ENCODE results near the gene ALG9.
"Not testable (repeated sequence)": the region's sequence is repeated elsewhere in the genome, so short reads cannot be mapped to it uniquely, and the experiment has no call there.

ALG9 gene

DNA sequence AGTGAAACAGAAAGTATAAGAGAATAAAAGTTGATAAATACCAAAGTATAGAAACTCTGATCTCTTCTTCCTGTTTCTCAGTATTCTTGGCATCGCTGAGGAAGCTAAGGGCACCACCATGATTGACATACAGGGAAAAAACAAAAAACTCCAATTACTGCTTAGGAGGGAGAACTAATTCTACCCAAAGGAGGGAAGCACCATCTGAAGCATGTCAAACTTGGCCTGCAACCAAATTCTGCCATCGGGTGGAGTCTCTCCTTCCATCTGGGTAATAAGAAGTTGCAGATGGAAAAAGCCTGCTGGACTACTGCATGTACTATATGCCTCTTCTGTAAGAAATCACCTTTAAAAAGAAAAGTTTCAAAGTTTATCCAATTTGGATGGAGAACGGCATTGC, 74.7 kb downstream of the ALG9 start:
- no peak for DNase-seq (ENCODE audit: low read depth in 3 of 3)

DNA sequence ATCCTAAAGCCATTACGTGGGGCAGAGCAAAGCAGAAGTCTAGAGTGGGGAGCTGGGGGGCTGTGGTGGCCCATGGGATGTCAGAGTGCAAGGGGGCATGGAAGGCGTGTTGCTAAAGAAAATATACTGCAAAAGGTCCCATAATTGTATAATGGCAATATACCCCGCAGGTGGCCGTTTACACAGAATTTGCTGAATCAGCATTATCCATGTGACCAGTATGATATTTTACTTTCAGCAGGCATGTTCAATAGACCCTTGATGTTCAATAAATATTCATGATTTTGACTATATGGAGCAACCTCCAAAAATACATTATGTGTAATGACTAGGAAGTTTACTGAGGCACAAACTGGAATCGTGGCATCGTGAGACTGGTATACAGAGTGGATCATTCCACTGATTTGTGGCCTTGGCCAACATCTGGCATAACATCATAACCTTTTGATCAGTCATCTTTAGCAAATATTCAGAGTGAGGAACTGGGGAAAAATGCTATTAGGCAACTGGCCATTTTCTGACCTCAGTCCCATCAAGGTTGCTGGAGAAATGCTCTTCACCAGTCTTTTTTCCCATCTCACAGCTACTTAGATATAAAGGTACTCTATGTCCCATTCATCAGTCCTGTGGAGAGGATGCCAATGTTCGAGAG, 75.9 kb downstream of the ALG9 start:
- no peak for DNase-seq (ENCODE audit: low read depth in 3 of 3)

DNA sequence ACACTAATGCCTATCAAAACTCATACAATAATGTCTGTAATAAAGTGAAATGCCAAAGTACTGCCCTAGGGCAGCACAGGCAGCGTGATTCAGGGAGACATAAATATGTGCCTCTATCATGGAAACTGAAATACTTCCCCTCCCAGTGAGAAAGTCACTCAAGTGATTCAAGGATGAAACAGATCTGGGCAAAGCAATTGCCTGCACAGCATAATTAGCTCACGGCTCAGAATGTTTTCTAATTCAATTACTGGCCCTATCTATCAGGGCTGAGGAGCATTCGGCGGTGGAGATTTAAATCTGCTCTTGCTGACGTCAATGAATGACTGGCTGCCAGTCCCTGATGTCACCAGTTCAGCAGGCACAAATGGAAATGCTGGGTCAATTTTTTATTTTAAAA, 77.5 kb downstream of the ALG9 start:
- DNase-seq (ENCODE audit: low read depth in 3 of 3), result no peak

DNA sequence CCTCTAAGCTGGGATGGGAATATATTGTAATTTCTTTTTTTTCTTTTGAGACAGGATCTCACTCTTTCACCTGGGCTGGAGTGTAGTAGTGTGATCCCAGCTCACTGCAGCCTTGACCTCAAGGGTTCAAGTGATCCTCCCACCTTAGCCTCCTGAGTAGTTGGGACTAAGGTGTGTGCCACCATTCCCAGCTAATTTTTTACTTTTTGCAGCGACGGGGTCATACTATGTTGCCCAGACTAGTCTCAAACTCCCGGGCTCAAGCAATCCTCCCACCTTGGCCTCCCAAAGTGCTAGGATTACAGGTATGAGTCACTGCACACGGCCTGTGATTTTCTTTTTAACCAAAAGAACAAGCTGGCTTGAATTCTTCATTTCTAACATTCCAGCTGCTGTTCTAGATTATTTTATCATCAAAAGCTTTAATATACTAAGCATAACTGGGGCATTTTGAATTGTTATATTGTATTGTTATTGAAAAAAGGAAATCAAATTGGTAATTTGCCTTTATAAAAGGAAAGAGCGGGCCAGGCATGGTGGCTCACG, 78.4 kb downstream of the ALG9 start:
- no peak for DNase-seq (ENCODE audit: low read depth in 3 of 3)

DNA sequence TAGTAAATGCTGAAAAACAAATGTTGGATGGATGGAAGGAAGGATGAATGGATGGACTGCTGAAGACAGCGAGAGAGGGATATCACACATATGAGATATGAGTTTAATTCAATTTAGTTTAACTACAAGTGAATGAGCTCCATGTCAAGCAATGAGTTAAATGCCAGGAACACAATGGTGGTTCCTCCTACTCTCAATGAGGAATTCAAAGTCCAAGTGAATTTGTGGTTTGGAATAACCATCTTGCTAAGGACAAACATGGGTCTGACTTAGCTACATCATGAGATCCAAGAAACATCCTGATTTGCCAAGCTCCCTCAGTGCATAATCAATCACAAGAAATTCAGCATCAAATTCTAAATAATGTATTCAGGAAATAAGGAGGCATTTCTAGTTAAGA, 79.1 kb downstream of the ALG9 start:
- no peak for DNase-seq (ENCODE audit: low read depth in 3 of 3)

DNA sequence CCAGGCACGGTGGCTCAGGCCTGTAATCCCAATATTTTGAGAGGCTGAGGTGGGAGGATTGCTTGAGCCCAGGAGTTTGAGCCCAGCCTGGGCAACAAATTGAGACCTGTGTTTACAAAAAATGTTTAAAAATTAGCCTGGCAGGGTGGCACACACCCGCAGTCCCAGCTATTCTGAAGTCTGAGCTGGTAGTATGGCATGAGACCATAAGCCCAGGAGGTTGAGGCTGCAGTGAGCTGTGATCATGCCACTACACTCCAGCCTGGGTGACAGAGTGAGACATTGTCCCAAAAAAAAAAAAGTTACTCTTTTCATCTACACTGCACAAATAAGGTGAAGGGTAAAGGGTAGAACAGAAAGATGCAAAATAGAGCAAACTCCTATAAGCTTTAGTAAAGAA, 82.9 kb downstream of the ALG9 start:
- DNase-seq (ENCODE audit: low read depth in 3 of 3), result no peak

DNA sequence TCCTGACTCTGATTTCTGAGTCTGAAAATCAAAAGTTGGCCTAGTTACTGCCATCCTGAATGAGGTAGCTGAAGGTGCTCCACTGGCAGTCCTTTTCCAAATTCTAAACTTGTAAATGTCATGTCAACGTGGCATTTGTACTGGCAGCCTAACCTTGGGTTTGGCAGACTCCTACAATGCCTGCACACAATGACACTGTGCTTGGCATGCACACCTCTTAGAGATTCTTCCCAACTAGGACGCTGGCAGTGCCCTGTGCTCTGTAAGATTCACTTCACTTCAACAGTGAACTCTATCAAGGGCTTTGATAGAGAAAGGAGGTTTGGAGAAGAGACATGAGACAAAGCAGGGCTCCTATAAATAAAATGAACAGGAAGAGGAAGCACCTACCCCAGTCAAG, 83.3 kb downstream of the ALG9 start:
- DNase-seq (ENCODE audit: low read depth in 3 of 3), result no peak

DNA sequence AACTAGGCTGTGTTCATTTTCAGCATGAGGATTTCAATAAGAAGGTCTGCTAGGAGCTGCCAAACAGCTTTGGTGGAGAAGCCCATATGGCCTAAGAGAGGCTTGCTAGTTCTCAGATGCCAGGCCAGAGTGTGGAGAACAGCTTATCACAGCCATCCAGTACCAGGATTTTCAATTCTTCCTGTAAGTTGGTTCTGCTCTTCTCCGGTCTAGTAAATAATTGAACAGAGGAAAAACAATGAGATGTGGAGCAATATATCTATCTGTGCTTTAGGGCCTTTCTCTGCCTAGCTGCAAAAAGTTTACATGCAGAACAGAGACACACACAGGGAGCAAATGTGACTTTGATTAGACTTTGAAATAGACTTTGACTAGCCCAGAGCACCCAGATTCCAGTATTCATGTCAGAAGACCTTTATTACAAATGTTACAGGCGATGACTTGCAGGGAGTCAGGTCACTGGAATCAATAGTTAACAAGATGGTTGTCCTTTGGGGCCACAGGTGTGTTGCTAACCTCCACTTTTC, 85.4 kb downstream of the ALG9 start:
- DNase-seq (ENCODE audit: low read depth in 3 of 3), result no peak

DNA sequence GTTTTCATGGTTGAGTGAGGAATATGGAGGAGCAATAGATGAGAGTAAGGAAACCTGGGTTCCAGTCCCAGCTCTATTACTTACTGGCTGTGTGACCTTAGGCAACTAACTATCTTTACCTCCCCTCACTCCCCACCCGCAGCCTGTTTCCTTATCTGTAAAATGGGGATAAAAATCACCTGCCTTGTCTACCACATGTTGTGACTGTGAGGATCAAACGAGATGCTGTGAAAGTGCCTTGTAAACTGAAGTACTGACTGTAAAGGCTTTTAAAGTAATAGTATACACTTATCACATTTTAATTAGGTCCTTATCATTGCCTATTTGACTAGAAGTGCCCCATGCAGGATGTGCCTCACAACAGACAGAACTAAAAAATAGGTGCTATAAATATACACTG, 86.3 kb downstream of the ALG9 start:
- DNase-seq (ENCODE audit: low read depth in 3 of 3), result no peak

DNA sequence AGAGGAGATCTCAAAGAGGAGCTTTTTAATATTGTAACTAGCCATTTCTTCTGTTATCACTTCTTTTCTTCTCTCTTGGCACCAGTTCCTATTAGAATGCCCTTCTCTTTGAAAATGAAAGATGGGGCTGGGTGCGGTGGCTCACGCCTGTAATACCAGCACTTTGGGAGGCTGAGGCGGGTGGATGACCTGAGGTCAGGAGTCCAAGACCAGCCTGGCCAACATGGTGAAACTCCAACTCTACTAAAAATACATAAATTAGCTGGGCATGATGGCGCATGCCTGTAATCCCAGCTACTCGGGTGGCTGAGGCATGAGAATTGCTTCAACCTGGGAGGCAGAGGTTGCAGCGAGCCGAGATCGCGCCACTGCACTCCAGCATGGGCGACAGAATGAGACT, 87.1 kb downstream of the ALG9 start:
- DNase-seq (ENCODE audit: low read depth in 3 of 3), result not testable (repeated sequence)

DNA sequence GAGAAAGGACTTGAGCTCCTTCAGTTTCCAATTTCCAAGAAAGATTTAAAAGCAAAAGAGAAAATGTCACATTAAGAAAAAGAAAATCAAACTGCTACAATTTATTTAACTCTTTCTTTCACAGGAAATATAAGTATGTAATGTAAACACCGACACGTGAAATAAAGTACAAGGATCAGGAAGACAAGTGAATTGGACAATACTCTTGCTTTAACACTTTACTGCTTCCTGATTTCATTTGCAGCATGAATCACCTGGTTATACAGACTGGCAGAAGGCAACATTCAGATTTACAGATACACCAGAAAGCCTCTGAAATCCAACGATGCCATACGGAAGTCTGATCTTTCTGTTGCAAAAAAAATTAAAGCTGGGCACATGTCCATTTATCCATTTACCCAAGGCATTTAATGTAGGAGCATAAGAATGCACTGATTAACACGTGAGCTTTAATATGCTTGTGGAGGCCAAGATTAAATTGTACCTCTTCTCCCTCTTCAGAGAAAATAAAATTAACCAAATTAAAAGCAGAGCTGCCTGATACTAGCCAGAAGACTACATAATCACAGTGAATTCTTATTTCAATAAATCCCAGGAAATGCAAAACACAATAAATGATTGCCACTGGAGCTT, 89.2 kb downstream of the ALG9 start:
- DNase-seq (ENCODE audit: low read depth in 3 of 3), result no peak

DNA sequence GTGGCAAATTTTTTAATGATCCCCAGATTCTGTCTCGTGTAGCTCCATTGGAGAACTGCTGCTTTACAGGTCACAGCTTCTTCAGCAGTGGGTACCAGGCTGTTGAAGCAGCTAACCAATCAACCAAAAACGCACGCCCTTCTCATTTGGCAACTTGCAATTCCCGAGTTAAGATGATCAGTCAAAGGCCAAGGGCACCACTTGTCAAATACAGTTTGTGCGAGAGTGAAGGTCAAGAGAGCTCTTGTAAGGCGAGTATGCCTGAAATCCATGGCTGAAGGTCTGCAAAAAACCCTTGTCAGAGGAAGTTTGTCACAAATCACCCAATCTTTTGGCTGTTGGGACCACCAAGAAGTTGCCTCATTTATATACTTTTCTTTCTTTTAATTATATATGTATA, 92.3 kb downstream of the ALG9 start:
- no peak for DNase-seq (ENCODE audit: low read depth in 3 of 3)

DNA sequence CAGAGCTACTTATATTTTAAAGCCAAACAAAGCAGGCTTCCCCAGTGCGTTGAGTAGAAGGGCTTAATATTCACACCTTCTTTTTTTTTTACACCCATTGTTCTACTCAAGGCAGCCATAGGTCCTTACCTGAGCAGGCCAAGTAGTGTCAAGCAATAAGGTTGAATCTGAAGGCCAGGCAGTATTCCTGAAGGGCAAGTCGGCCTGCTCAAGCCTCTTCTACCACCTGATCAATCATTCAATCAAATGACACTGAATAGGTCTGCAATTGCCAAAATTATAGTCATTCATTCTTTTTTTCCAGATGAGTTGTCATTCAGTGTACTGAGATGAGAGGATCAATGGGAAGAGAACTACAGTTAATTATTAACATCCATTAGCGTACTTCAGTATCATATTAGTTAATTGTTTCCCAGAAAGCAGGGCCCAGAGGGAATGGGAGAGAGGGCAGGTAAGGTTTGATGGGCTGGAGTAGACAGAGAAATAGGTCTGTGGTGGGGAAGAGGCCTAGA, 93.3 kb downstream of the ALG9 start:
- no peak for DNase-seq (ENCODE audit: low read depth in 3 of 3)

DNA sequence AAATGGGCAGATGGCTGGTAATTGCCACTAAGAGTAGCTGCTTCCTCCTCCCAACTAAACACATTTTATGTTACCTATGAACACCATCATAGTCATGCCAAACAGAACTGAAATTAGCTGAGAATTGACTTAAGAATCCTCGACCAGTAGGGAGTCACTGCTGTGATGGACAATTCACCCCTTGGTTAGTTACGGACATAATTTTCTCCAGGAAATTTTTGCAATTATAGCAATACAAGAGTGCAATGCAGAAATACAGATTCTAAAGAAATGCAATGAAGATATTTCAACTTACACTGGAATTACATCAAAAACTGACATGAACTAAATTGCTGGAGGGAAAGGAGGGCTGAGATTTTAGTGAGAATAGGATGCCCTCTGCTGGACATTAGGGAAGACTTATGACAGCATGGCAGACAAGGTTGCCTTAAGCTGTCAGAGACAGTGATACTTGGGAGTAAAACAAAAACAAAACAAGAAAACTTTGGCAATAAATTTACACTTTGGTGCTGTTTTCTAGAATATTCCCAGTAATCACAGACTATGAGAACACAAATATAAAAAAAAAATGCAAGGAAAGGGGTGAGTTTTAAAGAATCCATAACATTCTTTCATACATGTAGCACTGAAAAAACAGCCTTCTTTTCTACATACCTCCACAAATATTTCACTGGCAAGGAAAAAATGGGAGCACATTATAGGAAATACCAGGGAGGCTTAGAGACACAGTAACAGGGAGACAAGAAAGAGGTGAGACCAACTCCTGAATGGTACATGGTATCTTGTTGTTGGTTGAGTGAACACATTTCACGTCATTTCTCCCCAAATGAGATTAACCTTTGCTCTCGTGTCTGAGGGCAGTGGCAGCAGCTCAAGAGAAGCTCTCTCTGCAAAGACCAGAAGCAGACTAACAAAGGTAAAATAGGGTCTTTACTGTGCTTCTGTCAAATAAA, 94.0 kb downstream of the ALG9 start:
- DNase-seq (ENCODE audit: low read depth in 3 of 3), result no peak

DNA sequence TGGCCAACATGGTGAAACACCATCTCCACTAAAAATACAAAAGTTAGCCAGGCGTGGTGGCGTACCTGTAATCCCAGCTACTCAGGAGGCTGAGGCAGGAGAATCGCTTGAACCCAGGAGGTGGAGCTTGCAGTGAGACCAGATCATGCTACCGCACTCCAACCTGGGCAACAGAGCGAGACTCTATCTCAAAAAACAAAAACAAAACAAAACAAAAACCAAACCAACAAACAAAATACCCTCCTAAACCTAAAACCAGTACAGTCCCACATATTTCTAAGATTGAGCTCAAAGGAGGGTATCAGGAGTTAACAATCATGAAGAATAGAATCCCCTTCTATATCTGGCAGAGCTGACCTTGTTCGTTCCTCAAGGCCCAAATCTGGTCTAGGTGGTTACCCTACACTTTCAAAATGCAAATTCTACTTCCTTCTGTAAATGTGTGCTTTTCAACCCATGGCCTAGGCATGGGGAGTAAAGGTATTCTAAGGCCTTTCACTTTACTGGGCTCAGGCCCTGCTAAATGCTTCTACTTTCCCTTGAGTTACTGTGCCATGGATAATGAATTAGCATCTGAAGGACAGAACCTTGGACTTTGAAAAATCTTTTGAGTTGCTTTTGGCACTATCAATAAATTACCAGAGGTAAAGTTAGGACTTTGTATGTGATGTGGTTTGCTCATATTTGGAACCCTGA, 94.8 kb downstream of the ALG9 start:
- DNase-seq (ENCODE audit: low read depth in 3 of 3), result no peak

DNA sequence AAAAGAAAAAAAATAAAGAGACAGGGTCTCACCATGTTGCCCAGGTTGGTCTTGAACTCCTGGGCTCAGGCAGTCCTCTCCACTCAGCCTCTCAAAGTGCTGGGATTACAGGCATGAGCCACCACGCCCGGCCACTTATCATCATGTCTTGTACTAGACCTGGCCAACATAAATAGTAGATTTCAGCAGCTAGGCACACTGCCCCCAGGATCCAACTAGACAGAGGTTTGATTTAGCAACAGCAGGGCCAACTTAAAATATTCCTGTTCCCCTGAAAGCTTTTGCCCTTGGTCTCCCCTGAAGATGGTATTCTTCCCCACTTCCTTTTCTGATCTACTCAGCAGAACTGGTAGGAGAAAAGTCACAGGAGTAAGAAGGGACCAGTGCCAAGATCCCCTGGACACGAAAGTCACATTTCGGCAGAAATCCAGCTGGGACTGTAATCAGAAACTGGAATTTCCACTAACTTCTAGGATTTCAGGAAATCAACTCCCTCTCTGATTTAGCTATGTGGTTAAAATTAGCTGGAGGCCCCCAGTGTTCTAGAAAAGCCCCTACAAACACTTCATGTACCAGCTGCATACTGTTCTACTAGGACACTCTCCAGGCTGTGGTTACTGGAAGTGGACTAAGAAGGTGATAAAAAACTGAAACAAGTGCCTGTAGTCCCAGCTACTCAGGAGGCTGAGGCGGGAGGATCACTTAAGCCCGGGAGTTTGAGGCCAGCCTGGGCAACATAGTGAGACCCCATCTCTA, 96.2 kb downstream of the ALG9 start:
- DNase-seq (ENCODE audit: low read depth in 3 of 3), result no peak

DNA sequence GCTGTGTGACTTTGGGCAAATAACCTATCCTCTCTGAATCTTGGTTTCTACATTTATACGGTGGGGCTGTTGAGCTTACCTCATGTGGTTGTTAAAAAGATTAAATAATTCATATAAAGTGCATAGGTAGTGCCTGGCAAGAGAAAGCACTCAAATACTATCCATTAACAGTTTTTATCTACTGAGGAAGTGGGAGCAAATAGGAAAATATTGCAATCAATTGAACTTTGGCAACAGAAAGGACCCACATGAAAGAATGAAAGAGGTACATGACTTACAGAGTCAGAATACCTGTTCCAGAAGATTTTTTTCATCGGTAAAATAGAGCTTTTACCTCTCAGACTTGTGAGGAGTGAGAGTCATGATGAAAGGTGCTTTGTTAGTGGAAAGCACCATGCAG, 98.8 kb downstream of the ALG9 start:
- DNase-seq (ENCODE audit: low read depth in 3 of 3), result no peak

DNA sequence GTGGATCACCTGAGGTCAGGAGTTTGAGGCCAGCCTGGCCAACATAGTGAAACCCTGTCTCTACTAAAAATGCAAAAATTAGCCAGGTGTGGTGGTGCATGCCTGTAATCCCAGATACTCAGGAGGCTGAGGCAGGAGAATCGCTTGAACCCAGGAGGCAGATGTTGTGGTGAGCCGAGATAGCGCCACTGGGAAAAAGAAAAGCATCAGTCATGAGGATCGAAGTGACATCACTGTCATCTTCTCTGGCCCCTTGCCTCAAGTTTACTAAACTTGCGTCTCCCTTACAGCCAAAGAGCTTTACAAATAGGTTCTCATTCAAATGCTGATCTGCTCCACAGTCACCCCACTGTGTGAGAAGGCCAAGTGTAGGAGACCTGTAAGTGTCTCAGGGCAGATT, 100.2 kb downstream of the ALG9 start:
- DNase-seq (ENCODE audit: low read depth in 3 of 3), result not testable (repeated sequence)

DNA sequence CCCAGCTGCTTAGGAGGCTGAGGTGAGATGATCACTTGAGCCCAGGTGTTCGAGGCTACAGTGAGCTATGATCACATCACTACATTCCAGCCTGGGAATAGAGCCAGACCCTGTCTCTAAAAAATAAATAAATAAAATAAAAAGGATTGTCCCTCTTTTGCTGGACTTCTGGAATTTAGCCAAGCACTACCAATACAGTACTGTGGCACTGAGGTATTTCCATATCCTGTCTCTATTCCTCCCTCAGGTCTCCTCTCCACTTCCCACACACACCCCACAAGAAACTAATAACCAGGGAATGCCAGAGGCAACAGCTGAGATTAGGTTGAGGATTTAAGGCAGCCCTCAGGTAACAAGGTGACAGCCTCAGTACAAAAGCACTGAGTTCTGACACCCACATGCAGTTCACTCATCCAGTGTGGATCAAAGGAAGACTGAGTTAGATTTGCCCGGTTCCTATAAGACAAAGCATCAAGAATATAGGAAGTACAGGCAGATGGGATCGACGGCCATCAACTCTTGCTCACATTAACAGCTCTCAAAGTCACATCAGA, 100.7 kb downstream of the ALG9 start:
- no peak for DNase-seq (ENCODE audit: low read depth in 3 of 3)

DNA sequence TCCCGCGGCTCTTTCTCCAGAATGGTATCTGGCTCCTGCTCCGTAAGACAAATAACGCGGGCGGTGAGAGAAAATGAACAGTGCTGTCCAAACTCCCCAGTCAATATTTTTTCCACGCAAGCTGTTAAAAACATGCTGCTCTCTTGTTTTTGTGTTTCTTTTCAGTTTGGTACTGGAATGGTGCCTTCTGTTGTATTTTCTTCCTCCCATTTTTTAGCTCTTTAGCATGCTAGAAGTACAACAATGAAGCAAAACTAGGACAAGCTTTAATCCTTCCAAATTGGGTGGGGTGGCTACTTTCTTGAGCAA, 104.6 kb downstream of the ALG9 start:
- DNase-seq (ENCODE audit: low read depth in 3 of 3), result no peak

All from stimulated activated CD4-positive, alpha-beta T cell treated with anti-CD3 and anti-CD28 coated beads, TNF-alpha, amount 100 ng/mL, for 4 hours (primary cell).